Stromal cell of bone marrow (primary cell): ENCODE results near the gene TEKT4.
"Not testable (repeated sequence)": the region's sequence is repeated elsewhere in the genome, so short reads cannot be mapped to it uniquely, and the experiment has no call there.

ENCODE experiments used
- DNase-seq: peaks from one replicate; pipeline ENCODE4 v3.0.0-alpha.2; 2012; ENCODE audit warnings: low read depth

The TEKT4 gene

DNA sequence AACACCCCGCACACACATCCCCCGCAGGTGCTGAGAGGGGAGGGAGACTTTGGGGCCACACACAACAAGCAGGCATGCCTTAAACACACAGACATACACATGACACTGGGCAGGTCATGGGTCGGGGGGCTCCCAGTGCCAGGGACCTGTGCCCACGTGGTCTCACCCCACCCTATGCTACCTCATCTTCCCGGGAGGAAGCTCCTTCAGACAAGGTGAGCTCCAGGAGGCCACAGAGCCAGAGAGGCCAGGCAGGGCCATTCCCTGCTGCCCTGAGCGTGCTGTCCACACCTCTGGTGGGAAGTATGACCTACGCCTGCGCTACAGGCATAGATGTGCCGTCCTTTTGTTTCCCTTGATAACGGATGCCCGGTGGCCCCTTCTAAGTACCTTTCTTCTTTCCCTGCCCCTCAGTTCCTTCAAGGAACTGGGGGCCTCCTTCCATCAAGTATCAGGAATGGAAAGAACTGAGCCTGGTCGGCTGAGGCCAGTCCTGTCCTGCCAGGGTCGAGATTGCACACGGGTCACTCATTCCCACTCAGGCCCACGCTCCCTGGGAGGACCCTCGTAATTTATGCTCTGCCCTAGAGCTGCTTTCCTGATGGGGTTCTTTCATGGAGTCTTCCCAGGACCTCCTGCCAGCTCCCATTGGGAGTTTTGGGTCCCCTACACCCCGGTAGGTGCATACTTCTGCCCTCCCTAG is 4.7 kb downstream of the TEKT4 start:
- DNase-seq, result no peak

DNA sequence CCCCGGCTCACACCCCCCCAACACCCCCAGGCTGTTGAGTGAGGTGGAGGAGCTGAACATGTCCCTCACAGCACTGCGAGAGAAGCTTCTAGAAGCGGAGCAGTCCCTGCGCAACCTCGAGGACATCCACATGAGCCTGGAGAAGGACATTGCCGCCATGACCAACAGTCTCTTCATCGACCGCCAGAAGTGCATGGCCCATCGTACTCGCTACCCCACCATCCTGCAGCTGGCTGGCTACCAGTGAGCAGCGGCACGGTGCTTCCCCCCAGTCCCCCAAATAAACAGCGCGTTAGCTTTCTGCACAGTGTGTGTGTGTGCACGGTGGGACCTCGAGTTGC is 5.3 kb downstream of the TEKT4 start:
- DNase-seq, result no peak

DNA sequence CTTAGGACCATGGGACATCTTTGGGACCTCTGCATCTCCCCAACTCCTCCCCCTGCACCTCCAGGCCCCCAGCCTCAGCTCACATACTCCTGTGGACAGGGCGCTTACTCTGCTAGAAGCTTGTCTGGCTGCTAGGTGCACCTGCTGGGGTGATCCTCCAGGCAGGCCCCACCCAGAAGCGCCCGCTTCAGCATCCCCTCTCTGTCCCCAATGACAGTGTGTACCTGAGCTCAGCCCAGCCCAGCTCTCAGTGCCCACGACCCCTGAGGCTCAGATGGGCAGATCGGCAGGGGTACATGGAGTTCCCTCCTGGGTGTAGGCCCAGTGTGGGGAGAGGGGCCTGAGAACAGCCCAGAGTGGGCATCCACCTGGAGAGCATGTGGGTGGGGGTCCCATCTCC is 5.9 kb downstream of the TEKT4 start:
- no peak for DNase-seq

DNA sequence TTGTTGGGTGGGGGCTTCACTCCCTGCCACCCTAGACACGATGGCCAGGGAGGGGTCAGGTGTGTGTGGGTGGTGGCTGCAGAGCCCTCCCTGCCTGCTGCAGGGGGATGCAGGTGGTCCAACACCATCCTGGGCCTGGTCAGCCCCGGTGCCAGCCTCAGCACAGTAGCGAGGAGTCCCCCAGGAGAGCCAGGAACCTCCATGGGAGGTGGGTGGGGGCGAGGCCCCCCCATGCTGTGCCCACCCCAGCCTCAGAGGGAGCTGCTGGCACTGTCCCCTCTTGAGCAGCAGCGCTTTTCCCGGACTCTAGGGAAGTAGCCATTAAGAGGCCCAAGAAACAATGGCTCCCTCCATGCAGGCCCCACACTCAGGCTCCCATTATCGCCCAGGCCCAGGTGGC is 7.3 kb downstream of the TEKT4 start:
- DNase-seq, result not testable (repeated sequence)

DNA sequence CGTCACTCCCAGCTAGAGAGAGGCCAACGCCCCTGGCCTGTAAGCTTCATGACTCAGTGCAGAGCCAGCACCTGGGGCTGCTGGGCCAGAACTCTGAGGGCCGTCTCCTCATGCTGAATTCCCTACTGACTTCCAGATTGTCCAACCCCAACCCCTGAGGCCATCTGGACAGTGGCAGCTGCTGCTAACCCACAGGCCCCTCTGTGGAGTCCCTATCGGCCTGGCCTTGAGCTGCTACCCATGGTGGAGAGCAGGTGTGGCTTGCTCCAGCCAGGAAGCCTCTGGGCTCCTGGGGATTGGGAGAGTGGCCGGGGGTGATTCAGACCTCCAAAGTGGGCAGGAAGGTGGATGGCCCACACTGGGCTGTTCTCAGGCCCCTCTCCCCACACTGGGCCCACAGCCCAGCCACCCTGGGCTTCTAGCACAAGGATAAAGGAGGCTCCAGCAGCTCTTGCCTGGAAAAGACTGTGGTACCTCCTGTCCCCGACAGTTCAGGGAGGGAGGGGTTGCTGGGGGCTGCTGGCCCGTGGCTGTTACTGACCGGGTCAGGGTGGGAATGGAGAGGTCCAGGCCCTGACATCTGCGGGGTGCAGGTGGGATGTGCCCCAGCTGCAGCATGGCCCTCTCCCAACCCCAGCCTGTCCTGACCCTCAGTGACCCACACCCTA is 8.2 kb downstream of the TEKT4 start:
- no peak for DNase-seq

DNA sequence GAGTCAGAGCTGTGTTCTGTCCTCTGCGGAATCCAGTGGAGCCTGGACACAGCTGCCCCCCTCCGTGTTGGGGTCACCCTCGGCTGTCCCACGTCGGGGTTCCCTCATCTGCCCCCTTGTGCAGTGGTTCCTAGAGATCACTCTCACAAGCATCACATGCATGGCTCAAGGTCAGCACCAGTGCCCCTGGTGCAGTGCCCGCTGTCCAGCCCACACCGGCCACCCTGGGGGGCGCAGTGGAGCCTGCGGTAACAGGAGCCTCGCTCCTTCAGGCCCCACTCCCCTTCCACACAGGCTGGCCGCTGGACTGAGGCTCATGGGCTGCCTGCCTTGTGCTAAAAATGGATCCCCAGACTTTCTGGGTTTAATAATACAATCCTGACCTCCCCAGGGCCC is 8.8 kb downstream of the TEKT4 start:
- no peak for DNase-seq

DNA sequence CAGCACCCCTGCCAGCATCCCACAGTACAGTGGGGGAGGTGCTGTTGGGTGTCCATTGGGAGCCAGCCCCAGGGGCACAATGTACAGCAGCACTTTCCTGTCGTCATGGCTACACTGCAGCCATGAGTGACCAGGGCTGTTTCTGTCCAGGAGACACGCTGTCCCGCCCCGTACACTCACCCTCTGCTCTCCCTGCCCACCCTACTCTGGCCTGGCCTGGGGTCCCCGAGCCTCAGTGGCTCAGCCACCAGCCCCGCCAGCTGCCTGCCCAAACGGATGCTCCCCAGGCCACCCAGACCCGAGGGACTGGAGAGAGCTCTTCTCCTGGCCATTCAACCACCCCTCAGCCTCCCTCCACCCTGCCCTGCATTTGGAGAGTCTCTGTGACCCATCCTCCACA is 9.3 kb downstream of the TEKT4 start:
- DNase-seq, result no peak

DNA sequence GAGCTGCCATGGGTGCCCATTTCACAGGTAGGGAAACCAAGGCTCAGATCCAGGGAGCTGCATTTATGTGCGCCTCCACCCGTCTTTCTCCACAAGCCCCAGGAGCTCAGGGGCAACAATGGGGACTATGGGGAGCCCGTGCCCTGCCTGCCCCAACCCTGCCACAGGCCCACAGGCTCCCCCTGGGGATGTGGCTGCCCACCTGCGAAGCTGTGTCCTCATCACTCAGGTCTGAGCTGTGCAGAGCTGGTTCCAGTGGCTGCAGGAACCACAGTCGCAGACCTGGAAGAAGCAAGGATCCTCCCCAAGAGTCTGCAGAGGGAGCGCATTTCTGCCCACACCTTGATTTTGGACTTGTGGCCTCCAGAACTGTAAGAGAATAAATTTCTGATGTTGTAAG is 9.8 kb downstream of the TEKT4 start:
- no peak for DNase-seq

DNA sequence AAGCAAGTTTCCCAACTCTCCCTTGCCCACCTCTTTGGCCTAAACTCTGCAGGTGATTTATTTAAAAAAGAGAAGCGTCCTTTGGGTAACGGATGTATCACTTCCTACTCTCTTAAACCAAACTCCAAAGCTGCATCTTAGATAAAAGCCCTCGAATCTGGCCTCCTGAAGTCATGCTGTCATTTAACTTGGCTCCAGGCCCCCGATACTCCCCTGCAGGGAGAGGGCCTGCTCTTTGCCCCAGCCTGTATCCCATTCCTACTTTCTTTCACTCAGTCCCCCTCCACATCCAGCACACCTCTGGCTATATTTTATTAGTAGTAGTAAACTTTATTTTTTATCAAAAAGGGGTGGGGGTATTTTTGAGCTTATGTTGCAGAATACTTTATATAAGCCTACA is 19.0 kb downstream of the TEKT4 start:
- DNase-seq, result no peak

DNA sequence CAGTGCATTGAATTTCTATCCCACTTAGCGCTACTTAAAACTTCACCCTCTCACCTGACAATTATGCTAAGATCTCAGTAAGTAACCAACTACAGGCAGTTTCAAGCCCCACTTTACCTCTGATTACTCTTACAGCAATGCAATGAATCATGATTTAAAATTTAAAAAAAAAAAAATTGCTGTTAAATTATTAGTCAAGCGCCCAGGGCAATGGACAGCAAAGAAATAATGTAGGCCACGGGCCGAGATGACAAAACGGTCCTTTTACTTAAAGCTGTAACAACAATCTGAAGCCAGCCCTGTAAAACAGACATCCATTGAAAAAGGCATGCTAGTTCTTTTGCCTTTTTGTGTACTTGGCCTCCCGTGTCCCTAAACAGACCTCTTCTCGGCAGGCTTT is 24.0 kb downstream of the TEKT4 start:
- not testable (repeated sequence) for DNase-seq

DNA sequence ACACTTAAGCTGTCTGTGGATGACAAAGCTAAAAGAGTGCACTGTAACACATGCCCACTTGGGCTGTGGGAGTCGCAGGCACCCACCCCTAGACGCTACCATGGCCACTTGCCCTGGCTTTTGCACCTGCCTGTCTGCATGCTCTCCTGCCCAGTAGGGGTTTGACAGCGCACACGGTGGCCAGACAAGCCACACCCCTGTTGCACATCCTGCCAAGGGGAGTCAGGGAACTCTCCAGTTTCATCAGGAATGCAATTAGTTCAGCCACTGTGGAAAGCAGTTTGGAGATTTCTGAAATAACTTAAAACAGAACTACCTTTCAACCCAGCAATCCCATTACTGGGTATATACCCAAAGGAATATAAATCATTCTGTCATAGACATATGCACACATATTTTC is 35.7 kb downstream of the TEKT4 start:
- DNase-seq, result not testable (repeated sequence)

DNA sequence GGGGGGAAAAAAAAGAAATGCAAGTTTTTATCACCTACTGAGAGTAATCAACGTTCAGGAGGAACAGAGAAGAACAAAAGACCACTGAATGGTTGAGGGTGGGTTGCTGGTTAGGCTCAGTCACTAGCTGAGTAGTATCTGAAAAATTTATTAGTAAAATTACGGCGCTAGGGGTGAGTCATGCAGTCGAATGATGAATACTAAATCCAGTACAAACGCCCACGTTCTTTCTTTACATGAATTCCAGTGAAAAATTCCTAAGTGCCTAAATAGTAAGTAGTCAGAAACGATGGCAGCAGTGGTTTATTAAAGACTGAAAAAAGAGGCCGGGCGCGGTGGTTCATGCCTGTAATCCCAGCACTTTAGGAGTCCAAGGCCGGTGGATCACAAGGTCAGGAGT is 52.0 kb downstream of the TEKT4 start:
- no peak for DNase-seq

DNA sequence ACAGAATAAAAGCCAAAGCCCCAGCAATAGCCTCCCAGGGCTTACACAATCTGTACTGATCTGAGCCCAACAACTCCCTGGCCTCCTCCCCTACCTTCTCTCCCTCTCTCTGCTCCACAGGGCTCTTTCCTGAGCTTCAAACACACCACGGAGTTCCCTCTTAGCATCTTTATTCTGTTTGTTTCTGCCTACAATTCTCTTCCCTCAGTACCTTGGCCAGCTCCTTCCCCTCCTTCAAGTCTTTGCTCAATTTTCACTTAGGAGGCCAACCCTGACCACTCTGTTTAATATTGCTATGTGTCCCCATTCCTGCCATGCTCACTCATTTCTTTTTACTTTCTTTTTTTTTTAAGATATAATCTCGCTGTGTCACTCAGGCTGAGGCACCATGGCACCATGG is 53.8 kb downstream of the TEKT4 start:
- DNase-seq, result not testable (repeated sequence)
